Neuronal stem cell (in vitro differentiated cells): ENCODE results near the gene NTNG1.

ENCODE experiments used
- DNase-seq: peaks from one replicate; pipeline ENCODE4 v3.0.0-alpha.2; 2013; ENCODE audit warnings: low spot score
- H2AFZ ChIP-seq: one replicate; pipeline ENCODE4 v1.6.1; 2013; ENCODE audit warnings: mild to moderate bottlenecking, low read length, inconsistent platforms
- H2AK5ac ChIP-seq: 2 replicates; pipeline ENCODE4 v1.6.1; 2013; ENCODE audit warnings: low read depth, mild to moderate bottlenecking, inconsistent platforms, low read length, moderate library complexity, mixed read lengths
- H2BK120ac ChIP-seq: 2 replicates; pipeline ENCODE4 v1.6.1; 2013; ENCODE audit warnings: low read depth, mild to moderate bottlenecking, inconsistent platforms, low read length, moderate library complexity, mixed read lengths
- H2BK12ac ChIP-seq: one replicate; pipeline ENCODE4 v1.6.1; 2013; ENCODE audit warnings: low read length, inconsistent platforms
- H2BK15ac ChIP-seq: 2 replicates; pipeline ENCODE4 v1.6.1; 2013; ENCODE audit warnings: mild to moderate bottlenecking, low read length, inconsistent platforms, mixed read lengths
- H2BK5ac ChIP-seq: one replicate; pipeline ENCODE4 v1.6.1; 2013; ENCODE audit warnings: inconsistent platforms, mild to moderate bottlenecking, low read length, moderate library complexity
- H3K14ac ChIP-seq: one replicate; pipeline ENCODE4 v1.6.1; 2013; ENCODE audit warnings: low read length, inconsistent platforms
- H3K18ac ChIP-seq: 2 replicates; pipeline ENCODE4 v1.6.1; 2013; ENCODE audit warnings: low read length, inconsistent platforms
- H3K23ac ChIP-seq: 2 replicates; pipeline ENCODE4 v1.6.1; 2013; ENCODE audit warnings: low read depth, mild to moderate bottlenecking, mixed read lengths, low read length, inconsistent platforms; ENCODE audit not compliant: poor library complexity
- H3K27ac ChIP-seq: replicated peaks from 3 replicates; pipeline ENCODE4 v1.5.1; 2013; ENCODE audit warnings: low read length, inconsistent platforms
- H3K27me3 ChIP-seq, 3 experiments: 2 replicates each; pipeline ENCODE4 v1.6.1; 2013; ENCODE audit warnings: low read length in 3 of 3, mild to moderate bottlenecking in 2 of 3, inconsistent platforms in 1 of 3, low read depth in 1 of 3, mixed read lengths in 1 of 3, moderate library complexity in 1 of 3; ENCODE audit not compliant: control insufficient read depth in 3 of 3, insufficient read depth in 3 of 3
- H3K36me3 ChIP-seq, 2 donors: replicated peaks in 1 of 2; 2 replicates each; pipeline ENCODE4 v1.6.1; 2013; ENCODE audit warnings: low read length in 2 of 2; ENCODE audit not compliant: control insufficient read depth in 2 of 2, insufficient read depth in 2 of 2
- H3K4ac ChIP-seq: 2 replicates; pipeline ENCODE4 v1.6.1; 2013; ENCODE audit warnings: inconsistent platforms, mild to moderate bottlenecking, low read length, moderate library complexity
- H3K4me1 ChIP-seq, 2 donors: 1 replicate in 1 of 2; 2 replicates in 1 of 2; pipeline ENCODE4 v1.6.1; 2013; ENCODE audit warnings: low read length in 2 of 2, low read depth in 1 of 2; ENCODE audit not compliant: control insufficient read depth in 2 of 2, insufficient read depth in 1 of 2
- H3K4me2 ChIP-seq: one replicate; pipeline ENCODE4 v1.6.1; 2013; ENCODE audit warnings: mild to moderate bottlenecking, low read length, inconsistent platforms; ENCODE audit not compliant: insufficient read depth, poor library complexity, severe bottlenecking
- H3K4me3 ChIP-seq, 2 donors: 2 replicates each; pipeline ENCODE4 v1.5.1; 2013; ENCODE audit warnings: low read length in 2 of 2, mild to moderate bottlenecking in 2 of 2, inconsistent platforms in 1 of 2, moderate library complexity in 1 of 2
- H3K79me1 ChIP-seq: one replicate; pipeline ENCODE4 v1.6.1; 2013; ENCODE audit warnings: low read depth, mild to moderate bottlenecking, inconsistent platforms, low read length, moderate library complexity
- H3K9ac ChIP-seq: one replicate; pipeline ENCODE4 v1.6.1; 2013; ENCODE audit warnings: mild to moderate bottlenecking, low read depth, low read length, inconsistent platforms; ENCODE audit not compliant: poor library complexity
- H3K9me3 ChIP-seq, 2 donors: replicated peaks in 1 of 2; 2 replicates each; pipeline versions ENCODE3 to v1.6.1; 2013; ENCODE audit warnings: low read length in 2 of 2, mild to moderate bottlenecking in 2 of 2, inconsistent platforms in 1 of 2, low read depth in 1 of 2, mixed read lengths in 1 of 2, moderate library complexity in 1 of 2; ENCODE audit not compliant: control insufficient read depth in 2 of 2, insufficient read depth in 1 of 2
- H4K8ac ChIP-seq: one replicate; pipeline ENCODE4 v1.6.1; 2013; ENCODE audit warnings: low read depth, mild to moderate bottlenecking, inconsistent platforms, low read length, moderate library complexity
- H4K91ac ChIP-seq: one replicate; pipeline ENCODE4 v1.6.1; 2013; ENCODE audit warnings: low read length, low read depth, mild to moderate bottlenecking, inconsistent platforms; ENCODE audit not compliant: poor library complexity
- WGBS, 2 donors: extraction: QIAGEN DNeasy Blood & Tissue Kit; methylation state at CpG; one replicate each; pipeline ENCODE4 v1.1.7; 2013; ENCODE audit warnings: missing lambda C conversion rate in 2 of 2, mixed read lengths in 1 of 2; ENCODE audit not compliant: insufficient read length in 2 of 2, insufficient replicate concordance in 1 of 2; ENCODE audit errors: extremely low coverage in 2 of 2; 5-methylcytosine and 5-hydroxymethylcytosine counted together

NTNG1 gene

GRCh38 chr1:107273515-107273914, 132.7 kb downstream of the NTNG1 start:
- Histone ChIP-seq H3K4ac (no peak overlapping the region), H3K14ac (no peak overlapping the region), H4K8ac (no peak overlapping the region), H3K4me3 (no peak overlapping the region), H3K27ac (no peak overlapping the region), H3K9ac (no peak overlapping the region), H3K23ac (no peak overlapping the region), H3K4me2 (no peak overlapping the region), H4K91ac (no peak overlapping the region), H2BK15ac (no peak overlapping the region), H3K36me3 (no peaks in the 10 kb centered on the region), H3K27me3 (no peaks in the 10 kb centered on the region), H3K4me1 (peaks cover 0 to 2% of the 10 kb centered on the region in 2 donors), H2BK12ac (no peak overlapping the region), H2AFZ (no peak overlapping the region), H2AK5ac (no peak overlapping the region), H3K9me3 (no peaks in the 10 kb centered on the region), H2BK120ac (no peak overlapping the region), H3K79me1 (no peaks in the 10 kb centered on the region), H3K18ac (no peak overlapping the region), H2BK5ac (no peak overlapping the region)
- no peak for DNase-seq
- WGBS, 2 donors = no CpG with 5 or more reads among the region's 3 CpGs

- Histone ChIP-seq H4K91ac (no peak overlapping the region), H3K79me1 (no peaks in the 10 kb centered on the region), H3K9me3 (no peaks in the 10 kb centered on the region), H3K4me1 (peaks cover 0 to 2% of the 10 kb centered on the region in 2 donors), H3K27me3 (no peaks in the 10 kb centered on the region), H3K9ac (no peak overlapping the region), H2AFZ (no peak overlapping the region), H2BK5ac (no peak overlapping the region), H2BK120ac (no peak overlapping the region), H3K23ac (no peak overlapping the region), H4K8ac (no peak overlapping the region), H3K4ac (no peak overlapping the region), H3K27ac (no peak overlapping the region), H2AK5ac (no peak overlapping the region), H3K14ac (no peak overlapping the region), H2BK12ac (no peak overlapping the region), H2BK15ac (no peak overlapping the region), H3K4me2 (no peak overlapping the region), H3K4me3 (no peak overlapping the region), H3K36me3 (no peaks in the 10 kb centered on the region), H3K18ac (no peak overlapping the region)
- DNase-seq = no peak
- no CpG with 5 or more reads among the region's 1 CpG for WGBS, 2 donors
These were observed 133.4 kb downstream of the NTNG1 start for GRCh38 chr1:107274227-107274626.

GRCh38 chr1:107276247-107276646, 135.4 kb downstream of the NTNG1 start:
- WGBS, 2 donors = no CpG with 5 or more reads among the region's 1 CpG

GRCh38 chr1:107277022-107277421, 136.2 kb downstream of the NTNG1 start:
- H3K9me3 ChIP-seq = no peaks in the 10 kb centered on the region
- peaks cover 0 to 2% of the 10 kb centered on the region in 2 donors for H3K4me1 ChIP-seq
- H2AFZ ChIP-seq = peak overlapping the region; percentile 39
- no peak overlapping the region for H2AK5ac ChIP-seq
- no peak overlapping the region for H3K23ac ChIP-seq
- WGBS, 2 donors = no CpG with 5 or more reads among the region's 4 CpGs
- H3K4ac ChIP-seq = no peak overlapping the region
- H3K14ac ChIP-seq = no peak overlapping the region
- H3K27me3 ChIP-seq = no peaks in the 10 kb centered on the region
- H3K27ac ChIP-seq = no peak overlapping the region
- no peak overlapping the region for H3K9ac ChIP-seq
- no peak overlapping the region for H4K91ac ChIP-seq
- no peak overlapping the region for H2BK15ac ChIP-seq
- H3K4me3 ChIP-seq = no peak overlapping the region
- no peak overlapping the region for H3K4me2 ChIP-seq
- H2BK5ac ChIP-seq = no peak overlapping the region
- H2BK12ac ChIP-seq = no peak overlapping the region
- H3K18ac ChIP-seq = no peak overlapping the region
- H3K36me3 ChIP-seq = no peaks in the 10 kb centered on the region
- H3K79me1 ChIP-seq = no peaks in the 10 kb centered on the region
- no peak overlapping the region for H4K8ac ChIP-seq
- no peak overlapping the region for H2BK120ac ChIP-seq
- DNase-seq = peak; percentile 37

More at GRCh38 chr1:107276247-107276646, 135.4 kb downstream of the NTNG1 start:
- H3K4me1 ChIP-seq = peaks cover 0 to 2% of the 10 kb centered on the region in 2 donors
- no peaks in the 10 kb centered on the region for H3K9me3 ChIP-seq
- H2BK15ac ChIP-seq = no peak overlapping the region
- H3K23ac ChIP-seq = no peak overlapping the region
- peak overlapping the region; percentile 46 for H2BK12ac ChIP-seq
- no peak overlapping the region for H2AK5ac ChIP-seq
- no peaks in the 10 kb centered on the region for H3K27me3 ChIP-seq
- H3K9ac ChIP-seq = no peak overlapping the region
- no peak overlapping the region for H3K4me2 ChIP-seq
- H3K18ac ChIP-seq = no peak overlapping the region
- no peak for DNase-seq
- no peak overlapping the region for H2AFZ ChIP-seq
- H3K4ac ChIP-seq = no peak overlapping the region
- no peaks in the 10 kb centered on the region for H3K36me3 ChIP-seq
- no peak overlapping the region for H3K4me3 ChIP-seq
- H3K79me1 ChIP-seq = no peaks in the 10 kb centered on the region
- H3K27ac ChIP-seq = no peak overlapping the region
- H4K8ac ChIP-seq = no peak overlapping the region
- H4K91ac ChIP-seq = no peak overlapping the region
- no peak overlapping the region for H2BK5ac ChIP-seq
- H3K14ac ChIP-seq = no peak overlapping the region
- H2BK120ac ChIP-seq = no peak overlapping the region
